ENCODE results near the gene USP3. TPM values are rescaled to one million over a fixed set of nuclear protein-coding genes. Genes with fewer than 3 reads are reported as not detected.

Gene USP3
- total RNA-seq, 1 donor = 45.8 TPM

GRCh38 chr15:63461230-63461985, 43.0 kb upstream of the USP3 start:
- no peak overlapping the region for H3K4me3 ChIP-seq (ENCODE audit: low read depth, low read length)
- no peak for DNase-seq (ENCODE audit: low read depth)
- TF ChIP-seq CTCF (IDR thresholded peaks at IDR 0.05; ENCODE audit: insufficient read depth, low read length) = no peak

- no peak for TF ChIP-seq CTCF (IDR thresholded peaks at IDR 0.05; ENCODE audit: insufficient read depth, low read length)
- DNase-seq (ENCODE audit: low read depth) = peak; percentile 89
- H3K4me3 ChIP-seq (ENCODE audit: low read depth, low read length) = no peak overlapping the region
These were observed 42.3 kb upstream of the USP3 start for GRCh38 chr15:63462088-63462487.

GRCh38 chr15:63463036-63463435, 41.4 kb upstream of the USP3 start:
- DNase-seq (ENCODE audit: low read depth) = no peak
- H3K4me3 ChIP-seq (ENCODE audit: low read depth, low read length) = no peak overlapping the region
- TF ChIP-seq CTCF (IDR thresholded peaks at IDR 0.05; ENCODE audit: insufficient read depth, low read length) = no peak

GRCh38 chr15:63463793-63464192, 40.6 kb upstream of the USP3 start:
- no peak for TF ChIP-seq CTCF (IDR thresholded peaks at IDR 0.05; ENCODE audit: insufficient read depth, low read length)
- DNase-seq (ENCODE audit: low read depth) = no peak
- no peak overlapping the region for H3K4me3 ChIP-seq (ENCODE audit: low read depth, low read length)

- no peak for TF ChIP-seq CTCF (IDR thresholded peaks at IDR 0.05; ENCODE audit: insufficient read depth, low read length)
- peak; percentile 83 for DNase-seq (ENCODE audit: low read depth)
- H3K4me3 ChIP-seq (ENCODE audit: low read depth, low read length) = no peak overlapping the region
These were observed 39.3 kb upstream of the USP3 start for GRCh38 chr15:63465104-63465503.

GRCh38 chr15:63466378-63467192, 37.8 kb upstream of the USP3 start:
- peak; percentile 74 for DNase-seq (ENCODE audit: low read depth)
- no peak overlapping the region for H3K4me3 ChIP-seq (ENCODE audit: low read depth, low read length)
- peak; percentile 66 for TF ChIP-seq CTCF (IDR thresholded peaks at IDR 0.05; ENCODE audit: insufficient read depth, low read length)
